K562 (cell line): ENCODE results near the gene CRLF2. TPM values are rescaled to one million over a fixed set of nuclear protein-coding genes. Genes with fewer than 3 reads are reported as not detected.

Experiments
- ARNT ChIP-seq, 2 experiments: fragments of 450-650 bp; IDR thresholded peaks; 2 replicates each; pipeline ENCODE4 v1.6.1; 2016; ENCODE audit warnings: mild to moderate bottlenecking in 1 of 2
- E2F3 ChIP-seq: fragments of 250-450 bp; sonication (Bioruptor Pico); IDR thresholded peaks from 2 replicates; pipeline ENCODE4 v1.4.0; 2020; ENCODE audit warnings: mild to moderate bottlenecking
- ETV1 ChIP-seq: fragments of 450-650 bp; conservative IDR thresholded peaks from 2 replicates; pipeline ENCODE4 v1.6.1; 2016; ENCODE audit warnings: missing genetic modification characterization, control low read depth, low read depth, missing compliant biosample characterization
- ZFPM2 ChIP-seq: fragments of 250-450 bp; sonication (Bioruptor Pico); IDR thresholded peaks from 2 replicates; pipeline ENCODE4 v1.5.1; 2022; ENCODE audit warnings: mild to moderate bottlenecking
- ZNF263 ChIP-seq: sonication (generic); formaldehyde crosslinking; IDR thresholded peaks from 2 replicates; pipeline ENCODE4 v1.8.0; 2022; ENCODE audit warnings: mild to moderate bottlenecking, missing genetic modification reagents, borderline replicate concordance
- polyA plus RNA-seq, 8 experiments: library from polyadenylated mRNA; depleted of rRNA in 4 of 8; stranded (reverse) in 5 of 8; unstranded in 3 of 8; fragments of >200 nt; fragmentation: Nextera tagmentation in 2 of 8; fragmentation: Illumina TruSeq in 1 of 8; extraction: Ambion mirVana in 2 of 8; extraction: Trizol in 1 of 8; gene quantifications; 2 replicates each; pipeline versions ENCODE4 v1.2.1 to v1.2.3, GENCODE V29; 2011 to 2014; ENCODE audit warnings: inconsistent platforms in 1 of 8, missing spikeins in 1 of 8
- total RNA-seq, 7 experiments: library from RNA; depleted of rRNA in 6 of 7; stranded (reverse); fragments of >200 nt in 6 of 7; fragmentation: Illumina TruSeq in 2 of 7; extraction: Trizol in 2 of 7; gene quantifications; 2 replicates each; pipeline versions ENCODE4 v1.2.1 to v1.2.3, GENCODE V29; 2011 to 2021; ENCODE audit warnings: low replicate concordance in 1 of 7

CRLF2 gene
- total and polyA plus RNA-seq, 9 of the 15 experiments (the other 6 are each of a cell fraction or from before 2014, with no cell fraction given) = not detected

- no peak for TF ChIP-seq ARNT (IDR thresholded peaks at IDR 0.05)
- no peak for TF ChIP-seq ETV1 (tag)
- TF ChIP-seq ZFPM2 = no peak
- no peak for TF ChIP-seq E2F3 (CRISPR knock-in tag)
- no peak for TF ChIP-seq ZNF263
Measured at GRCh38 chrX:1144293-1144692, 68.2 kb downstream of the CRLF2 start (continued).

Other genes with a start within 250 kb of the CRLF2 start
- gene CSF2RA, start 56.2 kb upstream of the CRLF2 start, total RNA-seq (2014; rRNA removed) = not detected in 2 replicates
- gene CSF2RA, start 56.2 kb upstream of the CRLF2 start, total RNA-seq (2014; rRNA removed; fragmentation: Illumina TruSeq; extraction: Trizol) = not detected in 2 replicates
- not detected in 2 replicates for gene CSF2RA, start 56.2 kb upstream of the CRLF2 start, total RNA-seq (2015; rRNA removed; fragmentation: Illumina TruSeq; extraction: Trizol)
- not detected in 2 replicates for gene CSF2RA, start 56.2 kb upstream of the CRLF2 start, total RNA-seq (2021)
- not detected in 2 replicates for gene CSF2RA, start 56.2 kb upstream of the CRLF2 start, polyA plus RNA-seq (2011; rRNA removed)
- gene CSF2RA, start 56.2 kb upstream of the CRLF2 start, polyA plus RNA-seq (2014; fragmentation: Illumina TruSeq; extraction: Trizol) = not detected in 2 replicates
- not detected for gene CSF2RA, start 56.2 kb upstream of the CRLF2 start, polyA plus RNA-seq (2014; fragmentation: Nextera tagmentation; extraction: Ambion mirVana)
- not detected in 2 replicates for gene CSF2RA, start 56.2 kb upstream of the CRLF2 start, polyA plus RNA-seq (2014; rRNA removed)
- not detected in 2 replicates for gene IL3RA, start 124.1 kb upstream of the CRLF2 start, total RNA-seq (2014; rRNA removed)
- gene IL3RA, start 124.1 kb upstream of the CRLF2 start, total RNA-seq (2014; rRNA removed; fragmentation: Illumina TruSeq; extraction: Trizol) = not detected in 2 replicates
- gene IL3RA, start 124.1 kb upstream of the CRLF2 start, total RNA-seq (2015; rRNA removed; fragmentation: Illumina TruSeq; extraction: Trizol) = not detected in 2 replicates
- gene IL3RA, start 124.1 kb upstream of the CRLF2 start, total RNA-seq (2021) = not detected in 2 replicates
- not detected in 2 replicates for gene IL3RA, start 124.1 kb upstream of the CRLF2 start, polyA plus RNA-seq (2011; rRNA removed)
- not detected in 2 replicates for gene IL3RA, start 124.1 kb upstream of the CRLF2 start, polyA plus RNA-seq (2014; fragmentation: Illumina TruSeq; extraction: Trizol)
- not detected for gene IL3RA, start 124.1 kb upstream of the CRLF2 start, polyA plus RNA-seq (2014; fragmentation: Nextera tagmentation; extraction: Ambion mirVana)
- gene IL3RA, start 124.1 kb upstream of the CRLF2 start, polyA plus RNA-seq (2014; rRNA removed) = not detected in 2 replicates
- gene SLC25A6, start 179.5 kb upstream of the CRLF2 start, total RNA-seq (2014; rRNA removed) = 150 and 196 TPM in 2 replicates
- gene SLC25A6, start 179.5 kb upstream of the CRLF2 start, total RNA-seq (2014; rRNA removed; fragmentation: Illumina TruSeq; extraction: Trizol) = 43.0 and 58.7 TPM in 2 replicates
- 177 and 181 TPM in 2 replicates for gene SLC25A6, start 179.5 kb upstream of the CRLF2 start, total RNA-seq (2015; rRNA removed; fragmentation: Illumina TruSeq; extraction: Trizol)
- 318 and 330 TPM in 2 replicates for gene SLC25A6, start 179.5 kb upstream of the CRLF2 start, total RNA-seq (2021)
- 129 and 261 TPM in 2 replicates for gene SLC25A6, start 179.5 kb upstream of the CRLF2 start, polyA plus RNA-seq (2011; rRNA removed)
- 118 and 276 TPM in 2 replicates for gene SLC25A6, start 179.5 kb upstream of the CRLF2 start, polyA plus RNA-seq (2014; fragmentation: Illumina TruSeq; extraction: Trizol)
- 10 to 100 TPM; 24.6 to 39.3 TPM for gene SLC25A6, start 179.5 kb upstream of the CRLF2 start, polyA plus RNA-seq (2014; fragmentation: Nextera tagmentation; extraction: Ambion mirVana)
- 260 and 272 TPM in 2 replicates for gene SLC25A6, start 179.5 kb upstream of the CRLF2 start, polyA plus RNA-seq (2014; rRNA removed)
- 11.8 and 12.2 TPM in 2 replicates for gene ASMTL, start 240.3 kb upstream of the CRLF2 start, total RNA-seq (2014; rRNA removed)
- gene ASMTL, start 240.3 kb upstream of the CRLF2 start, total RNA-seq (2014; rRNA removed; fragmentation: Illumina TruSeq; extraction: Trizol) = 3.9 and 4.4 TPM in 2 replicates
- 7.1 and 8.2 TPM in 2 replicates for gene ASMTL, start 240.3 kb upstream of the CRLF2 start, total RNA-seq (2015; rRNA removed; fragmentation: Illumina TruSeq; extraction: Trizol)
- 18.0 and 20.6 TPM in 2 replicates for gene ASMTL, start 240.3 kb upstream of the CRLF2 start, total RNA-seq (2021)
- gene ASMTL, start 240.3 kb upstream of the CRLF2 start, polyA plus RNA-seq (2011; rRNA removed) = 7.8 and 13.9 TPM in 2 replicates
- 7.6 and 11.9 TPM in 2 replicates for gene ASMTL, start 240.3 kb upstream of the CRLF2 start, polyA plus RNA-seq (2014; fragmentation: Illumina TruSeq; extraction: Trizol)
- gene ASMTL, start 240.3 kb upstream of the CRLF2 start, polyA plus RNA-seq (2014; fragmentation: Nextera tagmentation; extraction: Ambion mirVana) = 1 to 10 TPM in 1 of 2 experiments, under 1 TPM in 1; 0.56 to 1.2 TPM
- gene ASMTL, start 240.3 kb upstream of the CRLF2 start, polyA plus RNA-seq (2014; rRNA removed) = 17.1 and 20.3 TPM in 2 replicates